Erythroblast (primary cell): ENCODE results near the gene DOK5.

Experiments
- GATA1 ChIP-seq: IDR thresholded peaks from 2 replicates; pipeline ENCODE4 v1.6.1; 2011; ENCODE audit warnings: low read depth, mild to moderate bottlenecking, control low read depth, low read length, moderate library complexity
- POLR2A ChIP-seq: IDR thresholded peaks from 2 replicates; pipeline ENCODE4 v1.6.1; 2011; ENCODE audit warnings: mild to moderate bottlenecking, low read length

DNA sequence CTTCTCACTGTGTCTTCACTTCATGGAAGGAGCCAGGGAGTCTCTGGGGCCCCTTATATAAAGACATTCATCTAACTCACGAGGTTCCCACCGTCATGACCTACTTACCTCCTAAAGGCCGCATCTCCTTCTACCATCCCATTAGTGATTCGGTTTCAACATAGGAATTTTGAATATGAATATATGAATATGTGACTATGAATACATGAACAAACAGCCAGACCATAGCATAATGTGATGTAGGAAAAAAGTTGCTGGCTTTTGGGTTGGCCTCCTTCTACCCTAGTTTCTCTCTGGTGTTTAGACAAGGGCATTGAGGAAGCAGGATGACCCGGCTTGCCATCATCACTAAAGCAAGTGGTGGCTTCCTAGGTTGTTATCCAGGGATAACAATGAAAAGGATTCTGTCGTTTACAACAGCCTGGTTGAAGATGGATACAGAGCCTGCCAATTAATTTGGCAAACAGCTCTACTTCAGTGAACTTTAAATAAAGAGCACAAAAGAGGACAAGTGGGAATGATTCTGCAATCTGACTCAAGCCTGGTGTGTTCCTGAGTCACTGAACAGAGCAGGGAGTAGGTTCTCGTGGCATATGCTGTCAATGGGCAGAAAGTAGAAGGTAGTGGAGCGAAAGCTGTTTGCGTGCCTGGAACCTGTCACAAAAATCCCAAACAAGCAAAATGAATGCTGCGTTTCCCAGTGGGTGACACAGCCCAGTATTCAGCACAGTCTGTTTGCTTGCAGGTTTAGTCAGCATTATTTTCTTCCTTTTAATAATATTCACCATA lies 44.0 kb upstream of the DOK5 start:
- TF ChIP-seq POLR2A (no peak), GATA1 (no peak)
